H9 (cell line): ENCODE measurements around the gene ATG5. TPM values are rescaled to one million over a fixed set of nuclear protein-coding genes. Genes with fewer than 3 reads are reported as not detected.

Experiments used
- DNase-seq: peaks from one replicate; pipeline ENCODE4 v3.0.0-alpha.2; 2017
- H2AFZ ChIP-seq: one replicate; pipeline ENCODE4 v1.6.1; 2013; ENCODE audit warnings: mild to moderate bottlenecking, low read length, control low read depth, moderate library complexity
- H2AK5ac ChIP-seq: 2 replicates; pipeline ENCODE4 v1.6.1; 2013; ENCODE audit warnings: low read length, control low read depth, mixed read lengths; ENCODE audit not compliant: insufficient read length
- H2BK120ac ChIP-seq: one replicate; pipeline ENCODE4 v1.6.1; 2013; ENCODE audit warnings: low read depth, mild to moderate bottlenecking, low read length, control low read depth, inconsistent platforms; ENCODE audit not compliant: poor library complexity, severe bottlenecking
- H2BK12ac ChIP-seq: 2 replicates; pipeline ENCODE4 v1.6.1; 2013; ENCODE audit warnings: low read length, control low read depth, mixed read lengths, low read depth; ENCODE audit not compliant: insufficient read length
- H2BK15ac ChIP-seq: 2 replicates; pipeline ENCODE4 v1.6.1; 2013; ENCODE audit warnings: low read depth, low read length, control low read depth
- H2BK20ac ChIP-seq: one replicate; pipeline ENCODE4 v1.6.1; 2013; ENCODE audit warnings: low read depth, mild to moderate bottlenecking, low read length, control low read depth, inconsistent platforms; ENCODE audit not compliant: poor library complexity, severe bottlenecking
- H2BK5ac ChIP-seq: 2 replicates; pipeline ENCODE4 v1.6.1; 2013; ENCODE audit warnings: low read length, control low read depth, mixed read lengths; ENCODE audit not compliant: insufficient read length
- H3K14ac ChIP-seq: 2 replicates; pipeline ENCODE4 v1.6.1; 2013; ENCODE audit warnings: low read length, control low read depth; ENCODE audit not compliant: insufficient read depth
- H3K18ac ChIP-seq: 2 replicates; pipeline ENCODE4 v1.6.1; 2013; ENCODE audit warnings: low read depth, mild to moderate bottlenecking, mixed read lengths, low read length, control low read depth; ENCODE audit not compliant: insufficient read length
- H3K23ac ChIP-seq: 2 replicates; pipeline ENCODE4 v1.6.1; 2013; ENCODE audit warnings: low read length, control low read depth, mixed read lengths, low read depth; ENCODE audit not compliant: insufficient read length
- H3K23me2 ChIP-seq: 2 replicates; pipeline ENCODE4 v1.6.1; 2013; ENCODE audit warnings: low read depth, mild to moderate bottlenecking, mixed read lengths, low read length, control low read depth; ENCODE audit not compliant: insufficient read length, poor library complexity, severe bottlenecking
- H3K27ac ChIP-seq: 2 replicates; pipeline ENCODE4 v1.5.1; 2013; ENCODE audit warnings: low read length, control low read depth, mixed read lengths, low read depth; ENCODE audit not compliant: insufficient read length
- H3K27me3 ChIP-seq: 2 replicates; pipeline ENCODE4 v1.6.1; 2013; ENCODE audit warnings: low read length, control low read depth, inconsistent platforms; ENCODE audit not compliant: insufficient read depth
- H3K4ac ChIP-seq: 2 replicates; pipeline ENCODE4 v1.6.1; 2013; ENCODE audit warnings: low read depth, mild to moderate bottlenecking, control low read depth, inconsistent platforms, low read length, moderate library complexity
- H3K4me1 ChIP-seq: 2 replicates; pipeline ENCODE4 v1.6.1; 2013; ENCODE audit warnings: low read length, control low read depth, inconsistent platforms; ENCODE audit not compliant: insufficient read depth
- H3K4me2 ChIP-seq: 2 replicates; pipeline ENCODE4 v1.6.1; 2013; ENCODE audit warnings: low read length, control low read depth, mixed read lengths; ENCODE audit not compliant: insufficient read length, insufficient read depth
- H3K56ac ChIP-seq: 2 replicates; pipeline ENCODE4 v1.6.1; 2013; ENCODE audit warnings: low read depth, mild to moderate bottlenecking, mixed read lengths, low read length, control low read depth; ENCODE audit not compliant: insufficient read length
- H3K79me1 ChIP-seq: 2 replicates; pipeline ENCODE4 v1.6.1; 2013; ENCODE audit warnings: low read depth, mild to moderate bottlenecking, moderate library complexity, low read length, control low read depth, inconsistent platforms; ENCODE audit not compliant: insufficient read depth, poor library complexity, severe bottlenecking
- H3K79me2 ChIP-seq: 2 replicates; pipeline ENCODE4 v1.6.1; 2013; ENCODE audit warnings: low read length, control low read depth, inconsistent platforms; ENCODE audit not compliant: insufficient read depth
- H3K9ac ChIP-seq: 2 replicates; pipeline ENCODE4 v1.6.1; 2013; ENCODE audit warnings: low read length, control low read depth, mixed read lengths; ENCODE audit not compliant: insufficient read length; ENCODE audit errors: extremely low read depth
- H3K9me3 ChIP-seq: one replicate; pipeline ENCODE4 v1.6.1; 2013; ENCODE audit warnings: low read depth, low read length, inconsistent platforms; ENCODE audit not compliant: control insufficient read depth
- H3T11ph ChIP-seq: one replicate; pipeline ENCODE4 v1.6.1; 2013; ENCODE audit warnings: mild to moderate bottlenecking, low read length, control low read depth, inconsistent platforms
- H4K20me1 ChIP-seq: one replicate; pipeline ENCODE4 v1.6.1; 2013; ENCODE audit not compliant: control insufficient read depth, insufficient read length, insufficient read depth
- H4K5ac ChIP-seq: 2 replicates; pipeline ENCODE4 v1.6.1; 2013; ENCODE audit warnings: low read depth, mild to moderate bottlenecking, mixed read lengths, low read length, control low read depth; ENCODE audit not compliant: insufficient read length
- H4K8ac ChIP-seq: replicated peaks from 2 replicates; pipeline ENCODE4 v1.6.1; 2013; ENCODE audit warnings: low read length, control low read depth, mixed read lengths, low read depth; ENCODE audit not compliant: insufficient read length
- H4K91ac ChIP-seq: 2 replicates; pipeline ENCODE4 v1.6.1; 2013; ENCODE audit warnings: low read depth, mild to moderate bottlenecking, moderate library complexity, mixed read lengths, low read length, control low read depth; ENCODE audit not compliant: insufficient read length
- H3K27ac Mint-ChIP-seq, 3 experiments: 2 replicates in 2 of 3; 3 replicates in 1 of 3; pipeline ENCODE4 v1.8.0; 2020 to 2021; ENCODE audit warnings: mixed read lengths in 3 of 3, mild to moderate bottlenecking in 1 of 3, moderate library complexity in 1 of 3
- H3K27me3 Mint-ChIP-seq: 2 replicates; pipeline ENCODE4 v1.8.0; 2021; ENCODE audit warnings: low read depth, mild to moderate bottlenecking, moderate library complexity, mixed read lengths
- H3K36me3 Mint-ChIP-seq, 3 experiments: 2 replicates in 2 of 3; 3 replicates in 1 of 3; pipeline ENCODE4 v1.8.0; 2020 to 2021; ENCODE audit warnings: low read depth in 3 of 3, mixed read lengths in 3 of 3; ENCODE audit not compliant: insufficient read depth in 1 of 3
- H3K4me1 Mint-ChIP-seq, 2 experiments: 2 replicates each; pipeline ENCODE4 v1.8.0; 2020; ENCODE audit warnings: mixed read lengths in 2 of 2
- H3K4me3 Mint-ChIP-seq, 2 experiments: 2 replicates in 1 of 2; 3 replicates in 1 of 2; pipeline ENCODE4 v1.8.0; 2020 to 2021; ENCODE audit warnings: mild to moderate bottlenecking in 2 of 2, mixed read lengths in 2 of 2, moderate library complexity in 1 of 2
- H3K9me3 Mint-ChIP-seq, 2 experiments: 2 replicates in 1 of 2; 3 replicates in 1 of 2; pipeline ENCODE4 v1.8.0; 2020; ENCODE audit warnings: mild to moderate bottlenecking in 2 of 2, mixed read lengths in 2 of 2, moderate library complexity in 1 of 2
- CTCF ChIP-seq: fragments of 200-600 bp; sonication (generic); conservative IDR thresholded peaks from 3 replicates; pipeline ENCODE4 v1.8.0; 2021; ENCODE audit warnings: antibody characterized with exemption, mild to moderate bottlenecking
- WGBS: extraction: QIAGEN DNeasy Blood & Tissue Kit; methylation state at CpG from one replicate; pipeline ENCODE4 v1.1.7; 2013; ENCODE audit warnings: missing lambda C conversion rate, low lambda C conversion rate, mixed read lengths; ENCODE audit not compliant: insufficient read length; ENCODE audit errors: extremely low coverage; 5-methylcytosine and 5-hydroxymethylcytosine counted together
- total RNA-seq: library from RNA; stranded (reverse); gene quantifications from 2 replicates; pipeline ENCODE4 v1.2.1, GENCODE V29; 2021

ATG5 gene
- total RNA-seq, 1 experiment from 2014 or later, result 36.7 TPM

- no peak overlapping the region for H2BK120ac ChIP-seq
- H3K27ac ChIP-seq, result no peak overlapping the region
- H3K4me2 ChIP-seq, result no peak overlapping the region
- no peaks in the 10 kb centered on the region for H3K9me3 ChIP-seq
- H3K27me3 ChIP-seq, result no peaks in the 10 kb centered on the region
- H2AFZ ChIP-seq, result no peak overlapping the region
- no peak overlapping the region for H2BK20ac ChIP-seq
- no peak overlapping the region for H2BK15ac ChIP-seq
- H3K79me1 ChIP-seq, result peaks cover 7% of the 10 kb centered on the region
- H3K18ac ChIP-seq, result no peak overlapping the region
- H4K8ac ChIP-seq, result no peak overlapping the region
- no peak for TF ChIP-seq CTCF
- H3T11ph ChIP-seq, result no peak overlapping the region
- no peak overlapping the region for H4K91ac ChIP-seq
- H3K27me3 Mint-ChIP-seq, result no peaks in the 10 kb centered on the region
- H3K36me3 Mint-ChIP-seq, result peaks cover 0 to 10% (median 6%) of the 10 kb centered on the region in 3 experiments; a peak in 4 of 7 replicates
- H3K4me1 Mint-ChIP-seq, result peaks cover 23 to 24% of the 10 kb centered on the region in 2 experiments
- H3K4me1 ChIP-seq, result no peaks in the 10 kb centered on the region
- WGBS, result no CpG with 5 or more reads among the region's 4 CpGs
- no peak for DNase-seq
- H3K56ac ChIP-seq, result no peak overlapping the region
- no peak overlapping the region for H3K14ac ChIP-seq
- no peaks in the 10 kb centered on the region for H4K20me1 ChIP-seq
- H3K23me2 ChIP-seq, result no peaks in the 10 kb centered on the region
- H2BK12ac ChIP-seq, result no peak overlapping the region
- H3K4ac ChIP-seq, result no peak overlapping the region
- no peak overlapping the region for H2AK5ac ChIP-seq
- no peak overlapping the region for H3K27ac Mint-ChIP-seq
- H3K4me3 Mint-ChIP-seq, result no peak overlapping the region
- H4K5ac ChIP-seq, result no peak overlapping the region
- no peak overlapping the region for H2BK5ac ChIP-seq
- H3K23ac ChIP-seq, result no peak overlapping the region
- H3K9me3 Mint-ChIP-seq, result no peaks in the 10 kb centered on the region
- H3K79me2 ChIP-seq, result peaks cover 24% of the 10 kb centered on the region; the same call in 1 of the 2 replicates
- no peak overlapping the region for H3K9ac ChIP-seq
Measured at GRCh38 chr6:106321940-106322339, 3.6 kb downstream of the ATG5 start.
